K562 (cell line): ENCODE measurements around the gene CPED1. TPM values are rescaled to one million over a fixed set of nuclear protein-coding genes. Genes with fewer than 3 reads are reported as not detected.

Source experiments
- ADNP ChIP-seq: fragments of 200-800 bp; sonication (Bioruptor generic); IDR thresholded peaks from 2 replicates; pipeline ENCODE4 v1.6.1; 2016; ENCODE audit warnings: missing genetic modification characterization, missing compliant biosample characterization
- ARID1B ChIP-seq: fragments of 450-650 bp; IDR thresholded peaks from 2 replicates; pipeline ENCODE4 v1.6.1; 2016; ENCODE audit warnings: antibody characterized with exemption, mild to moderate bottlenecking, inconsistent platforms
- BCOR ChIP-seq: fragments of 450-650 bp; IDR thresholded peaks from 2 replicates; pipeline ENCODE4 v1.6.1; 2016
- ESRRA ChIP-seq: fragments of 450-650 bp; IDR thresholded peaks from 2 replicates; pipeline ENCODE4 v1.6.1; 2014; ENCODE audit warnings: low read depth, mild to moderate bottlenecking, moderate library complexity, borderline replicate concordance
- FOXA3 ChIP-seq, 2 experiments: fragments of 450-650 bp in 1 of 2; sonication (generic) in 1 of 2; formaldehyde crosslinking; IDR thresholded peaks in 1 of 2; conservative IDR thresholded peaks in 1 of 2; 2 replicates each; pipeline versions ENCODE4 v1.4.0 to v1.8.0; 2020 to 2022; ENCODE audit warnings: mild to moderate bottlenecking in 2 of 2, missing genetic modification reagents in 1 of 2
- KLF13 ChIP-seq: fragments of 450-650 bp; IDR thresholded peaks from 2 replicates; pipeline ENCODE4 v1.6.1; 2016; ENCODE audit warnings: missing genetic modification characterization, low read depth, mild to moderate bottlenecking, missing compliant biosample characterization, moderate library complexity, borderline replicate concordance
- NR2C1 ChIP-seq, 2 experiments: fragments of 450-650 bp; IDR thresholded peaks; 2 replicates each; pipeline ENCODE4 v1.6.1; 2017; ENCODE audit warnings: mild to moderate bottlenecking in 2 of 2, antibody characterized with exemption in 1 of 2, inconsistent platforms in 1 of 2, missing compliant biosample characterization in 1 of 2, missing genetic modification characterization in 1 of 2
- PHF8 ChIP-seq: fragments of 200-600 bp; sonication (generic); IDR thresholded peaks from 2 replicates; pipeline ENCODE4 v1.6.1; 2012; ENCODE audit warnings: mixed run types, mild to moderate bottlenecking, inconsistent platforms, low read length, moderate library complexity, borderline replicate concordance
- RUNX1 ChIP-seq: sonication (generic); IDR thresholded peaks from 2 replicates; pipeline ENCODE4 v1.6.1; 2016; ENCODE audit warnings: antibody characterized with exemption, low read depth
- SMARCA4 ChIP-seq: fragments of 450-650 bp; IDR thresholded peaks from 2 replicates; pipeline ENCODE4 v1.6.1; 2016
- U2AF2 ChIP-seq: fragments of 200-400 bp; formaldehyde crosslinking; optimal IDR thresholded peaks from 2 replicates; pipeline ENCODE3; 2017; ENCODE audit warnings: low read depth, mild to moderate bottlenecking, low read length
- ZBTB1 ChIP-seq: sonication (generic); formaldehyde crosslinking; IDR thresholded peaks from 2 replicates; pipeline ENCODE4 v1.8.1; 2023; ENCODE audit warnings: missing genetic modification reagents, low read depth, mild to moderate bottlenecking, borderline replicate concordance
- ZBTB26 ChIP-seq: fragments of 450-650 bp; formaldehyde crosslinking; IDR thresholded peaks from 2 replicates; pipeline ENCODE4 v1.4.0; 2022; ENCODE audit warnings: missing genetic modification characterization
- ZNF561 ChIP-seq: fragments of 450-650 bp; formaldehyde crosslinking; conservative IDR thresholded peaks from 2 replicates; pipeline ENCODE4 v1.4.0; 2020; ENCODE audit warnings: mild to moderate bottlenecking, moderate library complexity
- ZNF696 ChIP-seq: fragments of 250-450 bp; sonication (Bioruptor Pico); conservative IDR thresholded peaks from 2 replicates; pipeline ENCODE4 v1.4.0; 2020; ENCODE audit warnings: mild to moderate bottlenecking, moderate library complexity
- polyA plus RNA-seq, 8 experiments: library from polyadenylated mRNA; depleted of rRNA in 4 of 8; stranded (reverse) in 5 of 8; unstranded in 3 of 8; fragments of >200 nt; fragmentation: Nextera tagmentation in 2 of 8; fragmentation: Illumina TruSeq in 1 of 8; extraction: Ambion mirVana in 2 of 8; extraction: Trizol in 1 of 8; gene quantifications; 2 replicates each; pipeline versions ENCODE4 v1.2.1 to v1.2.3, GENCODE V29; 2011 to 2014; ENCODE audit warnings: inconsistent platforms in 1 of 8, missing spikeins in 1 of 8
- total RNA-seq, 7 experiments: library from RNA; depleted of rRNA in 6 of 7; stranded (reverse); fragments of >200 nt in 6 of 7; fragmentation: Illumina TruSeq in 2 of 7; extraction: Trizol in 2 of 7; gene quantifications; 2 replicates each; pipeline versions ENCODE4 v1.2.1 to v1.2.3, GENCODE V29; 2011 to 2021; ENCODE audit warnings: low replicate concordance in 1 of 7
- TF ChIP-seq, protein P1 (sequence below): fragments of 150-350 bp; IDR thresholded peaks from 2 replicates; pipeline ENCODE4 v1.6.1; 2014; ENCODE audit warnings: low read depth, mild to moderate bottlenecking, low read length, borderline replicate concordance
- TF ChIP-seq, protein P2 (sequence below): fragments of 450-650 bp; IDR thresholded peaks from 2 replicates; pipeline ENCODE4 v1.6.1; 2016; ENCODE audit warnings: borderline replicate concordance
- TF ChIP-seq, protein P3 (sequence below), 2 experiments: IDR thresholded peaks in 1 of 2; conservative IDR thresholded peaks in 1 of 2; 2 replicates each; pipeline ENCODE4 v1.6.1; 2016; ENCODE audit warnings: low read depth in 2 of 2, mild to moderate bottlenecking in 1 of 2, missing compliant biosample characterization in 1 of 2, missing genetic modification characterization in 1 of 2, moderate library complexity in 1 of 2

The CPED1 gene
- total and polyA plus RNA-seq, 9 of the 15 experiments (the other 6 are each of a cell fraction or from before 2014, with no cell fraction given), result 195 to 393 (median 290) TPM

DNA sequence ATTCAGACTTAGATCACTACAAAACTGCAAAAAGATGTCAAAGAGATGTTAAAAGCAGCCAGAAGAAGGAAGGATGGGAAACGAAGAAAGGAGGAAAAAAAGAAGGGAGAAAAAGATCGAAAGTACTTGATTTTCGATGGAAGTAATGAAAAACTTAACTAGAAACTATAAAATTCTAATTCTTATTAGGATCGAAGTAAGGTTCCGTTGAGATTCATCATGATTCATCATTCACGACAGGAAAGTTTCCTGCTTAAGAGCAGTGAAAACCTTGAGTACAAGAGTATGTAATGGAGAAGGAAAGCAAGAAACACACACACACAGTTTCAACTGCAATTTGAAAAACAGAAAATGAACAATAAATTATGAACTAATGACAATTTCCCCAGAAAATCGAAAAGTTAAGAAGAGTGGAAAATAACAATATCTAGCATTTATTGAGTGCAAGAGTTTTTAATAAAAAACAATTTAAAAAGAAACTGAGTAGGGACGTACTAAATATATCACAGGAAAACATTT is 39.1 kb upstream of the CPED1 start (continued):
- TF ChIP-seq SMARCA4, result 0 out of 2 replicates have a peak, but pooled peaks have one; percentile 41
- TF ChIP-seq ZNF561 (CRISPR knock-in tag), result no peak
- no peak for TF ChIP-seq FOXA3 (CRISPR knock-in tag; conservative IDR thresholded peaks at IDR 0.05 in 1 of 2, IDR thresholded peaks at IDR 0.05 in 1 of 2)
- TF ChIP-seq, protein P1, sequence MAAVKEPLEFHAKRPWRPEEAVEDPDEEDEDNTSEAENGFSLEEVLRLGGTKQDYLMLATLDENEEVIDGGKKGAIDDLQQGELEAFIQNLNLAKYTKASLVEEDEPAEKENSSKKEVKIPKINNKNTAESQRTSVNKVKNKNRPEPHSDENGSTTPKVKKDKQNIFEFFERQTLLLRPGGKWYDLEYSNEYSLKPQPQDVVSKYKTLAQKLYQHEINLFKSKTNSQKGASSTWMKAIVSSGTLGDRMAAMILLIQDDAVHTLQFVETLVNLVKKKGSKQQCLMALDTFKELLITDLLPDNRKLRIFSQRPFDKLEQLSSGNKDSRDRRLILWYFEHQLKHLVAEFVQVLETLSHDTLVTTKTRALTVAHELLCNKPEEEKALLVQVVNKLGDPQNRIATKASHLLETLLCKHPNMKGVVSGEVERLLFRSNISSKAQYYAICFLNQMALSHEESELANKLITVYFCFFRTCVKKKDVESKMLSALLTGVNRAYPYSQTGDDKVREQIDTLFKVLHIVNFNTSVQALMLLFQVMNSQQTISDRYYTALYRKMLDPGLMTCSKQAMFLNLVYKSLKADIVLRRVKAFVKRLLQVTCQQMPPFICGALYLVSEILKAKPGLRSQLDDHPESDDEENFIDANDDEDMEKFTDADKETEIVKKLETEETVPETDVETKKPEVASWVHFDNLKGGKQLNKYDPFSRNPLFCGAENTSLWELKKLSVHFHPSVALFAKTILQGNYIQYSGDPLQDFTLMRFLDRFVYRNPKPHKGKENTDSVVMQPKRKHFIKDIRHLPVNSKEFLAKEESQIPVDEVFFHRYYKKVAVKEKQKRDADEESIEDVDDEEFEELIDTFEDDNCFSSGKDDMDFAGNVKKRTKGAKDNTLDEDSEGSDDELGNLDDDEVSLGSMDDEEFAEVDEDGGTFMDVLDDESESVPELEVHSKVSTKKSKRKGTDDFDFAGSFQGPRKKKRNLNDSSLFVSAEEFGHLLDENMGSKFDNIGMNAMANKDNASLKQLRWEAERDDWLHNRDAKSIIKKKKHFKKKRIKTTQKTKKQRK, result no peak
- no peak for TF ChIP-seq ZBTB1 (CRISPR knock-in tag)
- no peak for TF ChIP-seq ZNF696 (CRISPR knock-in tag)
- TF ChIP-seq, protein P2, sequence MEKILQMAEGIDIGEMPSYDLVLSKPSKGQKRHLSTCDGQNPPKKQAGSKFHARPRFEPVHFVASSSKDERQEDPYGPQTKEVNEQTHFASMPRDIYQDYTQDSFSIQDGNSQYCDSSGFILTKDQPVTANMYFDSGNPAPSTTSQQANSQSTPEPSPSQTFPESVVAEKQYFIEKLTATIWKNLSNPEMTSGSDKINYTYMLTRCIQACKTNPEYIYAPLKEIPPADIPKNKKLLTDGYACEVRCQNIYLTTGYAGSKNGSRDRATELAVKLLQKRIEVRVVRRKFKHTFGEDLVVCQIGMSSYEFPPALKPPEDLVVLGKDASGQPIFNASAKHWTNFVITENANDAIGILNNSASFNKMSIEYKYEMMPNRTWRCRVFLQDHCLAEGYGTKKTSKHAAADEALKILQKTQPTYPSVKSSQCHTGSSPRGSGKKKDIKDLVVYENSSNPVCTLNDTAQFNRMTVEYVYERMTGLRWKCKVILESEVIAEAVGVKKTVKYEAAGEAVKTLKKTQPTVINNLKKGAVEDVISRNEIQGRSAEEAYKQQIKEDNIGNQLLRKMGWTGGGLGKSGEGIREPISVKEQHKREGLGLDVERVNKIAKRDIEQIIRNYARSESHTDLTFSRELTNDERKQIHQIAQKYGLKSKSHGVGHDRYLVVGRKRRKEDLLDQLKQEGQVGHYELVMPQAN, result peak; percentile 31; the same call in 1 of the 2 replicates
- TF ChIP-seq ARID1B, result peak; percentile 10; the same call in 1 of the 2 replicates
- 0 out of 2 replicates have a peak, but pooled peaks have one; percentile 34 for TF ChIP-seq ADNP (tag)
- TF ChIP-seq, protein P3, sequence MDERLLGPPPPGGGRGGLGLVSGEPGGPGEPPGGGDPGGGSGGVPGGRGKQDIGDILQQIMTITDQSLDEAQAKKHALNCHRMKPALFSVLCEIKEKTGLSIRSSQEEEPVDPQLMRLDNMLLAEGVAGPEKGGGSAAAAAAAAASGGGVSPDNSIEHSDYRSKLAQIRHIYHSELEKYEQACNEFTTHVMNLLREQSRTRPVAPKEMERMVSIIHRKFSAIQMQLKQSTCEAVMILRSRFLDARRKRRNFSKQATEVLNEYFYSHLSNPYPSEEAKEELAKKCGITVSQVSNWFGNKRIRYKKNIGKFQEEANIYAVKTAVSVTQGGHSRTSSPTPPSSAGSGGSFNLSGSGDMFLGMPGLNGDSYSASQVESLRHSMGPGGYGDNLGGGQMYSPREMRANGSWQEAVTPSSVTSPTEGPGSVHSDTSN (CRISPR knock-in tag; IDR thresholded peaks at IDR 0.05; ENCODE audit: low read depth), result no peak
- TF ChIP-seq, protein P3 (tag; conservative IDR thresholded peaks at IDR 0.05; ENCODE audit: low read depth), result peak; percentile 26; the same call in 1 of the 2 replicates
- TF ChIP-seq ZBTB26 (CRISPR knock-in tag), result peak; percentile 29; the same call in 1 of the 2 replicates
- peak; percentile 23; the same call in 1 of the 2 replicates for TF ChIP-seq NR2C1 (IDR thresholded peaks at IDR 0.05)
- TF ChIP-seq NR2C1 (tag; IDR thresholded peaks at IDR 0.05), result no peak
- no peak for TF ChIP-seq RUNX1
- TF ChIP-seq U2AF2, result no peak
- no peak for TF ChIP-seq KLF13
- TF ChIP-seq PHF8, result no peak; the same call in 1 of the 2 replicates
- no peak for TF ChIP-seq ESRRA
- no peak for TF ChIP-seq BCOR
